NB4 (cell line): Measurements from ENCODE around the gene SUPV3L1.

Source experiments
- CTCF ChIP-seq: IDR thresholded peaks from one replicate; pipeline ENCODE4 v1.5.1; 2012; ENCODE audit warnings: low read depth, low read length
- POLR2A ChIP-seq: IDR thresholded peaks from 2 replicates; pipeline ENCODE4 v1.6.1; 2011; ENCODE audit warnings: mild to moderate bottlenecking; ENCODE audit not compliant: insufficient read length; ENCODE audit errors: extremely low read depth

DNA sequence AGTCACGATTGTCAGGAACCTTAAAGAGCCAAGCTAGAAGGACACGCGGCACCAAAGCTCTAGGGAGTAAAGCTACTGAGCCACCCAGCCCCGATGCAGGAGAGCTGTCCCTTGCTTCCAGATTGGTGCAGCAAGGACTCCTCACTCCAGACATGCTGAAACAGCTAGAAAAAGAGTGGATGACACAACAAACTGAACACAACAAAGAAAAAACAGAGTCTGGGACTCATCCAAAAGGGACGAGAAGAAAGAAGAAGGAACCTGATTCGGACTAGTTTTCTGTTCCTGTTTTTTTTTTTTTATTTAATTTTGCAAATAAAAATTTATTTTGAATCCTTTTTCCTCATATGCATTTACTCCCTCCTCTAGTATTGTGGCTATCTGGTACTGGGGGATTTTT is 28.7 kb downstream of the SUPV3L1 start:
- no peak for TF ChIP-seq CTCF
- TF ChIP-seq POLR2A = no peak
